Measurements from ENCODE around the gene ZNF497. TPM values are rescaled to one million over a fixed set of nuclear protein-coding genes. Genes with fewer than 3 reads are reported as not detected.

ZNF497 gene
- total and polyA plus RNA-seq, 9 of the 15 experiments (the other 6 are each of a cell fraction or from before 2014, with no cell fraction given), result 0.06 to 0.98 (median 0.44) TPM; not detected in 1

- TF ChIP-seq ARID4B (CRISPR knock-in tag; IDR thresholded peaks at IDR 0.05), result no peak
- no peak for TF ChIP-seq GATAD2B (IDR thresholded peaks at IDR 0.05; ENCODE audit: borderline replicate concordance)
- TF ChIP-seq BCL6 (CRISPR knock-in tag; IDR thresholded peaks at IDR 0.05), result no peak
- no peak for TF ChIP-seq NFIX (CRISPR knock-in tag; IDR thresholded peaks at IDR 0.05; ENCODE audit: low read depth)
- no peak for TF ChIP-seq ZSCAN32 (CRISPR knock-in tag; IDR thresholded peaks at IDR 0.05)
- TF ChIP-seq E2F6 (IDR thresholded peaks at IDR 0.05; ENCODE audit: borderline replicate concordance in 1 of 2, extremely low read depth in 1 of 2, insufficient read depth in 1 of 2, insufficient read length in 1 of 2, low read depth in 1 of 2, low read length in 1 of 2, poor library complexity in 1 of 2, severe bottlenecking in 1 of 2), result peak in 1 of 2 experiments; percentile 1
- no peak for TF ChIP-seq DACH1 (IDR thresholded peaks at IDR 0.05; ENCODE audit: partially characterized antibody)
- no peak for TF ChIP-seq POLR3A (IDR thresholded peaks at IDR 0.05; ENCODE audit: borderline replicate concordance, extremely low read depth, insufficient read depth, insufficient read length)
- TF ChIP-seq EHMT2 (IDR thresholded peaks at IDR 0.05), result no peak
- no peak for TF ChIP-seq CHD4 (IDR thresholded peaks at IDR 0.05; ENCODE audit: insufficient read depth, insufficient replicate concordance, low read depth, low read length, poor library complexity, severe bottlenecking)
- no peak for TF ChIP-seq NCOA4 (IDR thresholded peaks at IDR 0.05; ENCODE audit: partially characterized antibody)
- no peak for TF ChIP-seq NFYB (IDR thresholded peaks at IDR 0.05; ENCODE audit: extremely low read depth, insufficient read length)
- no peak for TF ChIP-seq NONO (IDR thresholded peaks at IDR 0.05; ENCODE audit: low read depth in 2 of 2, low read length in 1 of 2)
- no peak for TF ChIP-seq BHLHE40 (IDR thresholded peaks at IDR 0.05; ENCODE audit: low read length)
- no peak for TF ChIP-seq POLR2H (tag; IDR thresholded peaks at IDR 0.05; ENCODE audit: low read depth)
- no peak for TF ChIP-seq ETV6 (IDR thresholded peaks at IDR 0.05; ENCODE audit: borderline replicate concordance in 1 of 2, low read depth in 2 of 2, low read length in 1 of 2)
- TF ChIP-seq ETV6 (CRISPR knock-in tag; IDR thresholded peaks at IDR 0.05; ENCODE audit: borderline replicate concordance), result no peak
- no peak for TF ChIP-seq PKNOX1 (IDR thresholded peaks at IDR 0.05)
- TF ChIP-seq RBM15 (IDR thresholded peaks at IDR 0.05; ENCODE audit: insufficient read depth, low read length), result no peak
- no peak for TF ChIP-seq SRF (CRISPR knock-in tag; IDR thresholded peaks at IDR 0.05)
- TF ChIP-seq ZZZ3 (IDR thresholded peaks at IDR 0.05), result no peak
These were observed 19.1 kb upstream of the ZNF497 start (continued) for GRCh38 chr19:58381460-58382212.

Measured in K562 (cell line).